NCI-H2171 treated with DMSO at 0.1 percent for 48 hours (cell line): ENCODE measurements around the gene CAV3.

ENCODE experiments used
- DNase-seq: peaks from one replicate; lab custom pipeline; 2025; lab: John Stamatoyannopoulos, UW

Gene CAV3

GRCh38 chr3:8734908-8735307 lies 1.3 kb downstream of the CAV3 start:
- no peak for DNase-seq

- no peak for DNase-seq
Observed at GRCh38 chr3:8736436-8736835, 2.8 kb downstream of the CAV3 start.

GRCh38 chr3:8737301-8737700 lies 3.7 kb downstream of the CAV3 start:
- DNase-seq: no peak

- no peak for DNase-seq
Observed at GRCh38 chr3:8737823-8738222, 4.2 kb downstream of the CAV3 start.

- DNase-seq: no peak
Observed at GRCh38 chr3:8738639-8739038, 5.0 kb downstream of the CAV3 start.

GRCh38 chr3:8739757-8740504 lies 6.3 kb downstream of the CAV3 start:
- no peak for DNase-seq

GRCh38 chr3:8741581-8742261 lies 8.1 kb downstream of the CAV3 start:
- no peak for DNase-seq

- no peak for DNase-seq
Observed at GRCh38 chr3:8743021-8743601, 9.5 kb downstream of the CAV3 start.

GRCh38 chr3:8743911-8744310 lies 10.3 kb downstream of the CAV3 start:
- no peak for DNase-seq

- DNase-seq: no peak
Observed at GRCh38 chr3:8745619-8746370, 12.2 kb downstream of the CAV3 start.

- DNase-seq: no peak
Observed at GRCh38 chr3:8746780-8747345, 13.3 kb downstream of the CAV3 start.

- no peak for DNase-seq
Observed at GRCh38 chr3:8749316-8749715, 15.7 kb downstream of the CAV3 start.

- DNase-seq: no peak
Observed at GRCh38 chr3:8752832-8753231, 19.2 kb downstream of the CAV3 start.

GRCh38 chr3:8755097-8755496 lies 21.5 kb downstream of the CAV3 start:
- DNase-seq: no peak

- DNase-seq: no peak
Observed at GRCh38 chr3:8755564-8756237, 22.1 kb downstream of the CAV3 start.

- DNase-seq: no peak
Observed at GRCh38 chr3:8756671-8757070, 23.1 kb downstream of the CAV3 start.

- no peak for DNase-seq
Observed at GRCh38 chr3:8757551-8758518, 24.2 kb downstream of the CAV3 start.

- DNase-seq: no peak
Observed at GRCh38 chr3:8759038-8759707, 25.6 kb downstream of the CAV3 start.

GRCh38 chr3:8760091-8760490 lies 26.5 kb downstream of the CAV3 start:
- DNase-seq: no peak

GRCh38 chr3:8760506-8760905 lies 26.9 kb downstream of the CAV3 start:
- DNase-seq: no peak
